M059J (cell line): Measurements from ENCODE around the gene EPS8. TPM values are rescaled to one million over a fixed set of nuclear protein-coding genes. Genes with fewer than 3 reads are reported as not detected.

Experiments used
- DNase-seq: peaks from one replicate; pipeline ENCODE4 v3.0.0-alpha.2; 2012; ENCODE audit warnings: low read depth
- total RNA-seq: library from RNA; depleted of rRNA; stranded (reverse); fragments of >200 nt; shearing (Covaris generic); gene quantifications from 2 replicates; pipeline ENCODE4 v1.2.3, GENCODE V29; 2014; rRNA removed

Gene EPS8
- total RNA-seq, result 57.6 and 79.5 TPM in 2 replicates

DNA sequence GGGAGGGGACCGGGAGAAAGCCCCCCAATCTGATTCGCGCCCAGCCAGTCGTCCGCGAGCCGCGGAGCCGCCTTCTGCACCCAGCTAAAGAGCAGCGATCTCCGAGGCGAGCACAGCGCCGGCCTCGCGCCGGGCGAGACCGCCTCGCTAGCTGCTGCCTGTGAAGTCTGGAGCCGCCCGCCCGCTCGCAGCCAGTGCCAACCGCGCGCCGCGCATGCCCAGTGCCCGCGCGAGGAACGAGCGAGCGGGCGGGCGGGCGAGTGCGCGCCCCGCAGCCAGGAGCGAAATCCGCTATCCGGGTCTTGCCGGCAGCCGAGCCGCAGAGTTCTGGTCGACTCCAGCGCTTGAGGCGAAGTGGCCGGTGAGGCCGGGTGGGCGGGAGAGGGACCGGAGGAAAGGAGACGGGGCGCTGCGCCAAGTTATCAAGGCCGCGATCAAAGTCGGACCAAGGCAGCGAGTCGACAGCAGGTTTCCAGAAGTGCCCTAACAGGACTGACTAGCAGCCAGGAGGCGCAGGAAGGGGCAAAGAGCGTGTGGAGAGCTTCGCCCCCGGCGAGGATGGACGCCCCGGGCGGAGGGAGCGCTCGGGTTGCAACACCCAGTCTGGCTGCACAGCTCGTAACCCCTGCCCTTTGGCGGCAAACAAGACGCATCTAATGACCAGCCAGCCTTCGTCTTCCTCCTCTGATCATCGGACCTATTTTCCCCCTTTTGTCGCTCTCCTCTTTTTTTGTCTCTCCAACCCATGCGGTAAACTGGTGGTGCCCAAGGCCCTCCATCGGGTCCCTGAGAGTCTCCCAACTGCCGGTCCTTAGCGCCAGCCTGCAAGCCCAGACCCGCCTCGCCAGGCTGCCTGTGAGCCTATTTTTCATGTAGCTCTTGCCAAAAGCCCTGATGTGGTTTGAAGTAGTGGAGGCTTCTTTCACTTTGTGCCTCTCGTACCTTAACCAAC lies at the start of gene EPS8:
TSS of gene EPS8 (minus strand) at position 169 of the 952 bp plus-strand sequence. CDS start 106,437 bp downstream, outside the sequence.
- peak; percentile 88 for DNase-seq

- peak; percentile 61 for DNase-seq
Measured at GRCh38 chr12:15837141-15837790, 48.1 kb upstream of the EPS8 start.

DNA sequence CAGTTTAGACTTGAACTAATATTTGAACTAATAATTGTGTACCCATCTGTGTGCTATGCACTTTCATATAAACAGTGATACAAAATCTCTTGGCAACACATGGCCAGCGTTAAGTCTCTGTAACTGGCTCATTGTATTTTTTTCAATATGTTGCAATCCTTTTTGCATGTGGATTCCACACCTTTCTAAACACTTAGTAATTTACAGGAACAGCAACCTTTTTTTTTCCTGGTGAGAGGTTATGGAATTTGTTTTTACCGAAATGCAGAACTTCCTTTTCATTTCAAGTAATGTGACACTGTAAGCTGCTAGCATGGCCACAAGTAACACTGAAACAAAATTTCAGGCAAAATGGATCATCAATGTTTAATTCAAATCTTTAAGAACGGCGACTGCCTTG lies 45.4 kb upstream of the EPS8 start:
- no peak for DNase-seq

- no peak for DNase-seq
Measured at GRCh38 chr12:15831315-15831978, 42.3 kb upstream of the EPS8 start.

DNA sequence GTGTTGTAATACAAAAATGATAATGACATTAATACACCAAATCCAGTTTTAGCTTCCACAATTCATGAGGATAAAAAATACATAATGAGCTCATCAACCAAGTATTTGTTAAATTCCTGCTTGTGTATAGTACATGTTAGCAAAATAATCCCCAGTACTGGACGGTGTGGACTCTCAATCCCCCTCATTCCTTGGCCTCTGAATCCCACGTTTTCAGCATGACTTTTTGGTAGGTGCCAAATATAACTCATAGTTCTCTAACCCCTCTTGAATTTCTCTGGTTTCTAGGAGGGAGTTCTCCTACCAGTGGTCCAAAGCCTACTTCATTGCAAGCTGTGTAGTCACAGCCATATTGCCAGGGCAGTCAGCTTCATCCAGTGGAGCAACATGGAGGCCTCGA lies 41.4 kb upstream of the EPS8 start:
- DNase-seq, result peak; percentile 28

DNA sequence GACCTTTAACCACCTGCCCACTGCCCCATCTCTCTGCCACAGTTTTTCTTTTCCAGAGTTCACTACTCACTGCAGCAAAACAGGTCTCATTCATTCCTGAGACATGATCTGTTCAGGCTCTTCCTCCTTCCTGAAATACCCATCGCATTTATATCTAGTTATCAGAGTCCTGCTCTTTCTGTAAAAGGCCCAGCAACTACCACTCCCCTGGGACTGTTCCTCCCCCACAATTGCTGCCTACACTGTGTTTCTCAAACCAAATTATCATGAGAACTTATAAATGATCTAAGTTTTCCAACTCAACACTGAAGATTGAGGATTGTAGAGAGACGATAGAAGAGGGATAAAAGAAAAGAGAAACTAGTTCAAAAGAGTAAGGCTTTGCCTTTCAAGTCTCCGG lies 40.8 kb upstream of the EPS8 start:
- peak; percentile 32 for DNase-seq

GRCh38 chr12:15829255-15829654 lies 40.1 kb upstream of the EPS8 start:
- no peak for DNase-seq

DNA sequence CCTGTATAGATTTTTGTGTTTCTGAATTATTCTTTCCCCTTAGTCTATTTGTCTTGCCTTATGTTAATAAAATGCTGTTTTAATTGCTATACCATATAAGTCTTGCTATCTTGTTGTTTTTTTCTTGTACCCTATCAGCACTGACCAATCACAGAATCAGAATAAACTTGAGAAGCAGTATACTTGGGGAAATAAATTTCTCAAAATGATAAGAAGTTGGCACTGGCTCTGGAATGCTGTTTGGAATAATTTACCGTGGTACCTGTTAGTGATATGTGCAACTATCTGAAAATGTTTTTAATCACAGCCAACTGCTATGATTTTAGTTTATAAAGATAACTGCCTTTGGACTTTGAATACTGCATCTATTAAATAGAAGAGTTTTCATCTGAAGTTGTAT lies 37.9 kb upstream of the EPS8 start:
- DNase-seq, result no peak

GRCh38 chr12:15824516-15824915 lies 35.3 kb upstream of the EPS8 start:
- DNase-seq, result no peak

- DNase-seq, result no peak
Measured at GRCh38 chr12:15823360-15824128, 34.4 kb upstream of the EPS8 start.

DNA sequence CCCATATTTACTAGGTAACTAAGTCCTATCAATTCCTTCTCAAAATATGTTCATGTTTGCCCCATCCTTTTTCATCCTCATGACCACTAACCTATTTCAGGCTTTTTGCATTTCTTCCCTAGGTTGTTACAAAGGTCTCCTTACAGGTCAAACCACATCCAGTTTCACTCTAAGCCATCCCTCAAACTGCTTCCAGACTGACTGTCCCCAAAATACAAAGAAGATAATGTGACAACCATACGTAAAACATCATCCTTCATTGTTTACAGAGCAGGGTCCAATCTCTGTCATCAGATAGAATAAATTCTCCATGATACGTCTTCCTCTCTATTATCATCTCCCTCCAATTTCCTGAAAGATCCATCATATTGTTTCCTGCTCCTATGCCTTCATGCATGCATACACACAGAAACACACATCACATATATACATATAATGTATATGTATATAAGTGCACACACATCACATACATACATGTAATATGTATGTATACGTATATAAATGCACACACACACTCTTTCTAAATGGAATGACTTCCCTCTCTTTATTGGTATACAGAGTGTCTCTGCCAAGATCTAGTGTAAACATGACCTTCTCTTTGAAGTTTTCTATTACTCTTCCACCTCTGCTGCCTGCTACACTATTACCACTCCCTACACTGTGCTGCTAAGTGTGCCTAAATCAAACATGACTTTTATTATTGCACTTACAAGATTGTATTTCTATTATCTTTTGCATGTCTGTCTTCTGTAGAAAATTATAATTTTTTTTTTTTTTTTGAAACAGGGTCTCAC lies 30.7 kb upstream of the EPS8 start:
- no peak for DNase-seq

- DNase-seq, result no peak
Measured at GRCh38 chr12:15818418-15818817, 29.2 kb upstream of the EPS8 start.

DNA sequence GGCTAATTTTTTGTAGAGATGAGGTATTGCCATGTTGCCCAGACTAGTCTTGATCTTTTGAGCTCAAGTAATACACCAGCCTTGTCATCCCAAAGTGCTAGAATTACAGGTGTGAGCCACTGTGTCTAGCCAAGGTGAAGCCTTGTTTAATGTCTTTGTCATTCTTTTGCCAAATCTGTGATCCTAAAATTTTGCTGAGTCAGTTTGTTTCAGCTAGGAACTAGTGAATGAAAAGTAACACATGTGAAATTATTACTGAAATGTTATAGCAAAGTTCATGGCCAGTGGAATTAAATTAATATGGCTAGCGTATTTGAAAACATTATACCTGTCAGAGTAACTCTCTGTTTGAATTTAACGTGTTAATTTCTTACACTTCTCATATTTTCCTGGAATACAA lies 26.5 kb upstream of the EPS8 start:
- no peak for DNase-seq

- DNase-seq, result no peak
Measured at GRCh38 chr12:15811214-15812127, 22.3 kb upstream of the EPS8 start.

DNA sequence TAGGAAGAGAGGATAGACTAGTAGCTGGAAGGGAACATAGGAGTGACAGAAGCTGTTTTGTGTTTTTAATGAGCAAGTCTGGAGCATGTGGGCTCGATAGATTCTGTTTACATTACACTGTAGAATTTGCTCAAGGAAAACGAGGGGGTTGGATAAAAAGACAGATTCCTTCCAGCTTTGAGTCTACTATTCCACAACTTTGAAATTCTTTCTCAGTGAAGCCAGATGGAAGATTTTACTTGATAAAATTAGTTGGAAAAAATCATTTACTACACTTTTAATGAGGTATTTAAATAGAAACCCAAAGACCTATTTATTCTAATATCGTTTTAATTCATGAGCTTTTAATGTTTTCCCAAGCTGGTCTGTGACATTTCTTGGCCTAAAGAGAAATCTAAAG lies 19.5 kb upstream of the EPS8 start:
- peak; percentile 7 for DNase-seq

GRCh38 chr12:15808250-15808649 lies 19.1 kb upstream of the EPS8 start:
- no peak for DNase-seq

DNA sequence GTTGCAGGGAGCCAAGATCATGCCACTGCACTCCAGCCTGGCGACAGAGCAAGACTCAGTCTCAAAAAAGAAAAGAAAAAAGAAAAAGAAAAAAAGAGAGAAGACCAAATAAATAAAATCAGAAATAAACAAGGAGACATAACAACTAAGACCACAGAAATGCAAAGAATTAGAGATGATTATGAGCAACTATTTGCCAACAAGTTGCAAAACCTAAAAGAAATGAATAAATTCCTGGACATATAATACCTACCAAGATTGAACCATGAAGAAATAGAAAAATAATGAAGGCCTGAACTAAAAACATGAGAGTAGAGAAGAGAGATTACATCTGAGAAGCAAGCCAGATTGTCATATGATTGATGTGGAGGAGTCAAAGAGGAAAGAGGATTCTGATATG lies 17.6 kb upstream of the EPS8 start:
- no peak for DNase-seq

DNA sequence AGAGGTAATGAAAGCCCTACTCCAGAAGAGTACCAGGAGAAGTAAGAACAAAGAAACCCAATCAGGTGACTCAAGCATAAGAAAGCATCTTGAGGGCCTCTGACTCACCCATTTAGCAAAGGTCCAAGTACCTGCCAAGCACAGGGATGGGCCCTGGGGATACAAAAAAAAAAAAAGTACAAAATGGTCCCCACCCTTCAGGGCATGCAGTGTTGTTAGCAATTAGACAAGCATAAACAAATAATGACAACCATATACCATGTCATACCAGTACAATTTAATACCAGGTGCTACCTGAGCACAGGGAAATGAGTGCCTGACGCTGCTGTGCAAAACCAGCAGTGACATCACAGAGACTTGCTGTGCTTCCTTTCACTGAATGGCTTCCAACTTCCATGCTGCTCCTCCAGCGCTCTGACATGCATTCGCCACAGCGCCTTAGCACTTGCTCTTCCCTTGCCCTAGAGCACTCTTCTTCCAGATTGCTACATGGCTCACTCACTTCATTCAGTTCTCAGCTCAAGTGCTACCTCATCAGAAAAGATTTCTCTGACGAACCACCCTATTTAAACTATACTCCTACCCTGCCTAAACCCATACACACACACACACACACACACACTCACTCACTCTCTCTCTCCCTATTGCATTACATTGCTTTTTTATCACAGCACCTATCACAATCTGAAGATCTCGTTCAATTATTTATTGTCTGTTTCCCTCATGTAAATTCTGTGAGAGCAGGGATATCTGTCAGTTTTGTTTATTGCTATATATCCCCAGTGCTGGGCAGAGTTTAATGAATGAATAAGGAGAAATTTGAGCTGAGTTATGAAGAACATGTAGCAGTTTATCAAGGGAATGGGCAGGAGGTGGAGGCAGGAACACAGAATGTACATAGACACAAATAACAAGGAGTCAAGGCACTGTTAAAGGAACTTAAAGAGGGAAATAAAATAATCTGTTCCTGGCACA lies 12.9 kb upstream of the EPS8 start:
- peak; percentile 87 for DNase-seq

DNA sequence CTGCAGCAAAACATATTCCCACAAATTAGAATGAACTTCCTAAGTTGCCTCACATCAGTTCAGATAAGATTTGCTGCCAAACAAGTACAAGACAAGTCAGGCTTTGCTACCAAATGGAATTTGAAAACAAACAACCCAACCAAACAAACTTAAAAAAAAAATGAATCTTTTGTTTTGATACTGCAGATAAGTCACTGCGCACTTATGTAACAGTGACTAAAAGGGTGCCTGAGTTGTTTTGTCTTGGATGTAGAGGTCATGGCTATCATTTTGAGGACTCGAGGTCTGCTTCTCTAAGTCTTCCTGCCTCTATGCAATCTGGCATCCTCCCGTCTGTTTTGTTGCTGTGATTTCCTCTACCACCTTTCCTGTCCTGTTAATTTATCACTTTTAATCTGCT lies 11.1 kb upstream of the EPS8 start:
- DNase-seq, result peak; percentile 46
